Activated T-cell treated with anti-CD3 and anti-CD28 coated beads for 24 hours (primary cell): ENCODE data around the gene SAXO1.

Experiments
- DNase-seq: peaks from one replicate; pipeline ENCODE4 v3.0.0-alpha.2; 2020; ENCODE audit warnings: low read depth

Gene SAXO1

DNA sequence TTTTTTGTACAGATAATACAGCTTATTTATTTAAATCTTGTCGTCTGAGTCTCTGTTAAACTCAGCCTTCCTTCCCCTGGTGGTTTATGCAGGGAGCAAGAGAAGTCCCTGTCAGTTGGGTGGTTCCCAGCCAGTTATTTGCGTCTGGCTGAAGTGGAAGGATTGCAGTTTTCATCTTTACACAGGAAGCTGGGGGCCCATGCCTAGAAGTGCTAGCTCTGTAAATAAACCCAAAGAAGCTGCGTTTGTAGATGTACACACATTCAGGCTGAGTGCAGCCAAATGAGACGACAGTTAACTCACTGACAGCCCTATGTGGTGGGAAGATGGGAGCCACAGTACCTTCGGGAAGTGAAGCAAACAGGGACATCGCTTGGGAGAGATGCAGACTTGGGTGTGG, 122.1 kb downstream of the SAXO1 start:
- DNase-seq: no peak

DNA sequence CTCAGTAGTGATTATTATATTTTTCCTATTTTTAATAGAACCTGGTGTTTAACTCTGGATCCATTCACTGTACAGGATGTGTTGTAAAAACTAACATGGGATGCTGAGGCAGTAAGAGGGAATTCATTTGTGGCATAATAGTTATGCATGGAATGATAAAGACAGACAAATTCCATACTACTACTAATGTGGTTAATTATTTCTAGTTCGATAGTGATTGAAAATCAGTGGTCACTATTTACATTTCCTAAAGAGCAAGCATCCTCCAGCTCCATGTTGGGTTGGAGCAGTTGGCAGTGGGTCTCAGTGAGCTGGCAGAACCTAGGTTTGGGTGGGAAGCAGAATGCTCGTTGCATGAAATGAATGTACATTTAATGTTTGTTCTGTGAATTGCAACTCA, 122.6 kb downstream of the SAXO1 start:
- no peak for DNase-seq

DNA sequence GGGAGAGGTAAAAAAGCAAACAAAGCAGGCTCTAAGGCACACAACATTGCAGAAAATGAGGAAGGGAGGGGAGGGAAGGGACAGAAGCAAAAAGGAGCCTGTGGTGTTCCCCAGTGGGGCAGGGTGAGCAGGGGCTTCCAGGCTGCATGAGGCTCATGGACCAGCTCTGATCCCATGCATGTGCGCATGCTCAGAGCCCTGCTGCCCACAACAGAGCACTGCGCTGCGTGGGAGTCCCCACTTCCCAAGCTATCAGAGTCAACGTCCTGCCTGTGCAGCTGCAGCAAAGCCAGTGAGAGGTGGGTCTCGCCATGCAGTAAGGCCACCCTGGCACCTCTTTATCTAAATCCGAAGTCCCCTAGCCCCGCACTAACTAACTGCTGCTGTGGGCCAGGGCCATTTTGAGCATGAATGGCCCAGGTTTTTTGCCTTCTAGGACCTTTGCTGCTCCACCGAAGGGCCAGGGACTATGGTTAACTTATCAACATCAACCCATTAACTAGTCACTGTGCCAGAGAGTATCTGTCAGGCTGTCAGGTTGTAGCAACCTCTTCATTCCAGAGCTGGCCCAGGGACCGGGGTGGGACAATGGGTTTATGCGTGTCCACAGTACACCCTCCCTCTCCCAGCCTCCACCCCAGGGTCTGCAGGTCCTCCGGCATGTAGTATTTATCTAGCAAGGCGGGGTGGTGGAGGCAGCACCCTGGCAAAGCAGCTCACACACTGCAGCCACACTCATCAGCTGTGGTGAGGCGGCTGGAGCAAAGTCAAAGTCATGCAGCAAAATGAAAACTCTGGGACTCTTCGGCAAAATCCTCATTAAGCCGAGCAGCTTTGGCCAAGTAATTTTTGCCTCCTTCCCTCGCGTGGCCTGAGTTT, 123.6 kb downstream of the SAXO1 start:
- DNase-seq: no peak

DNA sequence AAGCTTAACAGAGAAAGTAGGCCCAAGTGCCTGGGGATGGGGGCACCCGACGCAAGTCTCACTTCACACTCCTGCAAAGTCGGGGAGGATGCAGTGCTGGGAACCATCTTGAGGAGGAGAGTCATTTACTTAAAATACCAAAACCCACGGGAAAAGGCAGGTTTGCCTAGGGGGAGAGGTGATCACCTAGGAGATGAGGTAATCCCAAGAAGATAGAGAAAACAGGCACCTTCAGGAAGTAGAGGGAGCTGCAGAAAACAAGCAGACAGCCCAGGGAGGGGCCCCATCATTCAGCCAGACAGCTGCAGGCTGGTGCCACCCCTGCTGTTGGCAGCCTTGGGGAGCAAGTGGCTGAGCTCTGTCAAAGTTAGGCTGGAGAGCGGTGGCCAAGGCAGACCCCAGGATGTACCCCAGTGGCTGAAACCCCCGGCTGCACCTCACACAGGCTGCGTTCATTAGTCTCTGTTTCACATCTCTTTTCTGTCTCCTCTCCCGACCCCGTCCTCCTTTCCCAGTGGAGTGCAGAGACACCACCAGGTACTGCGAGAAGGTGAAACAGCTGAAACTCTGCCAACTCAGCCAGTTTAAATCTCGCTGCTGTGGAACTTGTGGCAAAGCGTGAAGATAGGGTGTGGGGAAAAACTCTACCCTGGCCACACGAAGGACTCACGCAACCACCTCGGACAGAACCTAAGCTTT, 124.9 kb downstream of the SAXO1 start:
- no peak for DNase-seq

DNA sequence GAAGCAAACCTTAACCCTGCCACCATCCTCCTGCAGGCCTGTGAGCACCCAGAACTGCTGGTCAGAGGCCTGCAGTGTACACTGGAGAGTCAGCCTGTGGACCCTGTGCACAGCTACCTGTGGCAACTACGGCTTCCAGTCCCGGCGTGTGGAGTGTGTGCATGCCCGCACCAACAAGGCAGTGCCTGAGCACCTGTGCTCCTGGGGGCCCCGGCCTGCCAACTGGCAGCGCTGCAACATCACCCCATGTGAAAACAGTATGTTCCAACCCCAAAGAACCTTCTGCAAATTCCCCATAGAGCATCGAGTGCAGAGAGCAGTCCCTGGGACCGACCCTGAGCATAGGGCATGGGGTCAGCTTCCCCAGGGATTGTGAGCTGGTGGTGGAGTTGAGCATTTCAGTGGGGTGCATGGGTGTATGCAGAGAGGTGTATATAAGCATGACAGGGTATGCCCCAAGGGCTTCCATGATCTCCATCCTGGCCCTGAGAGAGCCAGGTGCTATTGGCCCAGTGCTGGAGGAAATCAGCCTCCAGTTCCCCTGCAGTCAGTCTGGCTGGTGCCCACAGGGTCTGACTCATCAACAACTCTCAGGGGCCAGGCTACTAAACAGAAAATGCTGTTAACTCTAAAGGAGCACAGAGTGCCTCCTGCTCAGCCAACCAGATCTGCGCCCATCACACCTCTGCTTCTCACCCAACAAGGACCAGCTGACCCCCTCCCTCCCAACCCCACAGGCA, 126.2 kb downstream of the SAXO1 start:
- DNase-seq: no peak

DNA sequence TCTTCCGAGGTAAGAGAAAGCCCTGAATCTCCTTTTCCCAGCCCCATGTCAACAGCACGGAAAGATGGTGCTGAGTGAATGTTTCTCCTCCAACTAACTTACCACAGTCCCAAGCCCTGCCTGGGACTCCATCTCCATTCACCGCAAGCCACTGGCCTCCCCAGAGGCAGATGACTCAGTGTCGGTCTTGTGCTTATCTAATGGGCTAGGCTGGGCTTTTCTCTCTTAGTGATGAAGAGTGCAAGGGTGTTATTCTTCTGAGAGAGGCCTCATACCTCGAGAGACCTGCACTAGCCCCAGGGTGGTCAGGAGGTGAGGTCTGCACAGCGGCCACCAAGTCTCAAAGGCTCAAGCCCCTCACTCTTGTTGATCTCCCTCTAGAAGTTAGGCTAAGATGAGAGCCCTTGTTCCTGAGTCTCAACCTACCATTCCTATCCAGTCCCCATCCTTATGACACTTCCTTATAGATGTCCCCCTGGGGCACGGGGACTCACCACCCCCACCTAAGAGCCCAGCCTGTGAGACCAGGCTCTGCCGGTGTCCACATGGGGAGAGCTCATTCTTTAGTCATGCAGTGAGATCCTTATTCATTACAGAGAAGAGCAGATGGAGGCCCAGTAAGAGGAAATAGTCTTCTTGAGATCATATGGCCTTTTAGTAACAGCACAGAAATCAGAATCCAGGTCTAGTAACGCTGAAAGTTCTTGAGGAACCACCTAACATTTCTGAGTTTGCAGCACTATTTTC, 127.0 kb downstream of the SAXO1 start:
- DNase-seq: no peak

DNA sequence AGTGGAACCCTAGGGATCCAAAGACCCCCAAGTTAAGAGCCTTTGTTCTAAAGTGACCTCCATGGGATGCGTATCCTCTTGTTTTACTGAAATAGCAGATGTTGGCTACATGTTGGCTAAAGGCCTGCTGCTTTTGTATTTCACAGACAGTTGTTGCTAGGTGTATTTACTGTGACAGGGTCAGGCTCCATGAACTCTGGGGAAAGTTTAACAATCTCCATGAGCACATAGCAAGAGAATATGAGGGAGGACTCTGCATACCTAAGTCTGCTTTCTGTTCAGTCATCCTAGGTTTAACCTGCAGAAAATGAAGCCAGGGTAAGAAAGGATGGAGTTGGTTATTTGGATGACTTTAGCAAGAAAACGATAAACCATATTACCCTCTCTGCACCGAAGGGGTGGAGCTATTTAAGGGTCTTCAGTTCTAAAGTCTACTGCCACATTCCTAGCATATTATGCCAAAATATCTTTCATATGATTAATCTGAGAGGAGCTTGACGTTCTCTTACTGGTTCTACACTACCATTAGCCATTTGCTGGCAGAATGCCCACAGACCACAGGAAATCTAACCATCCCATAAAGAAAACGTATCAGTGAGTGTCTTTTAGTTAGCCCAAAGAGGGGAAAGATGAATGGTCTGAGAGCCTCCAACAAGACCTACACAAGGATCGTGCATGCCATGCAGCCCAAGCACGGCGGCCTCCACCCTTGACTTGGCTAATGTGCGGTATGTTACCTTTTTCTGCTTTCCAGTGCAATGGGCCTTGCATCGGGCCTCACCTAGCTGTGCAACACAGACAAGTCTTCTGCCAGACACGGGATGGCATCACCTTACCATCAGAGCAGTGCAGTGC, 127.8 kb downstream of the SAXO1 start:
- DNase-seq: no peak

DNA sequence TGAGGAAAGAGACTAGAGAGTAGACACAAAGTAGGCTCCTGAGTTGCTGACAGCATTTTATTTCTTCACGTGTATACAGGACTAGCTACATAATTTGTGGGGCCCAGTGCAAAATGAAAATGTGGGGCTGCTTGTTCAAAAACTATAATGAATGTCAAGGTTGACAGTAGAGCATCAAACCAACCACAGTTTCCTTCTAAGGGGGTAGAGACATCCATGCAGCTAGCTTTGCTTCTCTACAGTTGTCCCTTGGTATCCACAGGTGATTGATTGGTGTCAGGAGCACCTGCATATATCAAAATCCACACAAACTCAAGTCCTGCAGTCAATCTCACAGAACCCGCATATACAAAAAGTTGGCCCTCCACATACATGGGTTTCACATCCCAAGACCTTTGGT, 129.6 kb downstream of the SAXO1 start:
- no peak for DNase-seq

DNA sequence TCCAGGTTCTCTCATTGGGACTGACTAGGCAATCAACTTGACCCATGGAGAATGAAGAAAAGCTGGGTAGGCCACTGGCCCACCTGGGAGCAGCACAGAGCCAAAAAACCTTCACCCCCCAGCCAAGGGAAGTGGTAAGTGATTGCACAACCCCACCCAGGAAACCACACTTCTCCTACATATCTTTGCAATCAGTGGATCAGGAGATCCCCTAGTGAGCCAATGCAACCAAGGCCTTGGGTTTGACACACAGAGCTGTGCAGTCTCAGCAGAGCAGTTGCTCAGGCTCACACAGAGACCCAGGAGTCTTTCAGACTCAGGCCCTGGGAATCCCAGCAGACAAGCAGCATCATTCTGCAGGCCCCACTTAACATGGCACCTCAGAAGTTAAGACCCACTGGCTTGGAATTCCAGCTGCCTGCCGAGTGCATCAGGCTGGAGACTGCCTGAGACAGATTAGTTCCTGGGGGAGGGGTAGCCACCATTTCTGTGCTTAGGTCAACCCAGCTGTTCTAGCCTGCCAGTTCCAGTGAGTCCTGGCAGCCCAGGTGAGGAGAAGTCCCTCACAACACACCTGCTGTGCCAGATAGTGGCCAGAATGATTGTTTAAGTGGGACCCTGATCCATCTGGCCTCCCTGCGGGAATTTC, 136.4 kb downstream of the SAXO1 start:
- DNase-seq: no peak

DNA sequence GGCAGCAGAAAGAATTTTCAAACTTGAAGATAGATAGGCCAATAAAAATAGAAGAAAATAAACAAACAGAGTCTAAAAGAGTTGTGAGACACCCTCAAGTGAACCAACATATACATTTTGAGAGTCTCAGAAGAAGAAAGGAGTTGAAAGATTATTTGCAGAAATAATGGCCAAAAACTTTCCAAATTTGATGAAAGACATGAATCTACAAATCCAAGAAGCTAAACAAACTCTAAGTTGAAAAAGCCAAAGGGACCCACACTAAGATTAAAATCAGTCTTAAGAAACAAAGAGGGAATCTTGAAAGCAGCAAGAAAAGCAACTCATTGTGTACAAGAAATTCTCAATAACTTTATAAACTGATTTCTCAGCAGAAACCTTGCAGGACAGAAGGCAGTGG, 137.0 kb downstream of the SAXO1 start:
- DNase-seq: no peak

DNA sequence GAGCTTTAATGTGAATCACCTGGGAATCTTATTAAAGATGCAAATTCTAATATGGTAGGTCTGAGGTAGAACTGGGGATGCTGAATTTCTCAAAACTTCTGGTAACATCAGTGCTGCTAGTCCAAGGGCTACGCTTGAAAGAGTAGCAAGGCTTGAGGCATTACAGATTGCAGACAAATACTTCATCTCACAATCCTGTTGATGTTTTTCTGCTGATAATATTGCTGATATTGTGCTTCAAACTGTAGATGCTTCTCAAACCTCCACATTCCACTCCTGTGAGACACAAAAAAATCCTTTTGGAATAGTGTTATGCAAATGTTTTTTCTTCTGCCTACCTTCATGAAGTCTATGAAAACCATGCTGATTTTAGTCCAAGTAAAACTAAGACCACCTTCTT, 139.5 kb downstream of the SAXO1 start:
- no peak for DNase-seq

DNA sequence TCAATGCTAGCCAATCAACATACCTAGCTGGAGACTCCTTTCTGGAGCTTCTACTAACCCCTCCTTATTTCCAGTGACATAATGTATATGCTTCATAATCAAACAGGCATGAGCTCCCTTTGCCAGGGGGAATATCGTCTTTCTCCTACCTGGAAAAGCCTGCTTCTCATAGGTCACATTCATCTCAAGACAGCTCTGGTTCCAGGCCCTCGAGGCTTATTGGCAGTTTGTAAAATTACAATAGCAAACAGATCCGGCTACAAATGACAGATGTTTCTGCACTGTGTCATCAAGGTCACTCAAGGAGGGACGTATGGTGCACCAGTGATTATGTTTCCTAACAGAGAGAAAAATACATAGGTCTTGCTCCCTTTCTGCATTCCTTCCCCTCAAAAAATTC, 140.0 kb downstream of the SAXO1 start:
- no peak for DNase-seq

DNA sequence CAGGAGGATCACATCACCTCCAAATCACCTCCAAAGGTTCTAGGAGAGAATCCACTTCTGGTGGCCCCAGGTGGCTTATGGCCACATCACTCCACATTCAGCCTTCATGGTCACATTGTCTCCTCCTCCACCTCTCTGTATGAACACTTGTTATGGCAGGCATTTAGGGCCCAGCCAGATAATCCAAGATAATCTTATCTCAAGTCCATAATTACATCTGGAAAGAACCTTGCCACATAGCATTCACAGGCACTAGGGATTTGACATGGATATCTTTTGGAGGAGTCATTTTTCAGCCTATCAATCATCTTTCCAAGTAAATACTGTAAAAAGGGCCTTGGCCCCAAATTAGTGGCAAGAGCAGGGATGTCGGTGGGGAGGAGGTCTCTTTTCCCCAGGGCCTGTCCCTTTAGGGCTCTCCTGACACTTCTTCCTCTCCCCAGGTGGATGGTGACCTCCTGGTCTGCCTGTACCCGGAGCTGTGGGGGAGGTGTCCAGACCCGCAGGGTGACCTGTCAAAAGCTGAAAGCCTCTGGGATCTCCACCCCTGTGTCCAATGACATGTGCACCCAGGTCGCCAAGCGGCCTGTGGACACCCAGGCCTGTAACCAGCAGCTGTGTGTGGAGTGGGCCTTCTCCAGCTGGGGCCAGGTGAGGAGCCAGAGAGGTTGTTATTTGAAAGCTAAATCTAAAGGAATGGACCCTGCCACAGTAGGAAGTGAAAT, 140.9 kb downstream of the SAXO1 start:
- no peak for DNase-seq

DNA sequence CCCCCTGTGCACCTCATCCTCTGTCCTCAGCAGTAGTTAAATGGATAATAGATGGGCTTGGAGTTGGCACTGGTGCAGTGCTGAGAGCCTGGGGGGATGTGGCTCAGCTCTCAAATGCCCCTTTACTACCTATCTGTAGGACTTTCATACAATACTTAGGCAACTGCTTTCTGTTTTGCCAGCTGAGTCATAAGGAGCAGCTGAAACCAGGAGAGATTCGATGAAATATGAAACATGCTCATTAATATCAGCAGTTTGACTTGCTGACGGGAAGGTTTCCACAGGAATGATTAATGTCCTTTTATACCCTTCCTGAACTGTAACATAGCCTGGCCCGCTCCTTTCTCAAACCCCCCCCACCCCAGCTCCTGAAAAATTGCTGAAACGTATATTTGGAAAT, 142.6 kb downstream of the SAXO1 start:
- DNase-seq: no peak

DNA sequence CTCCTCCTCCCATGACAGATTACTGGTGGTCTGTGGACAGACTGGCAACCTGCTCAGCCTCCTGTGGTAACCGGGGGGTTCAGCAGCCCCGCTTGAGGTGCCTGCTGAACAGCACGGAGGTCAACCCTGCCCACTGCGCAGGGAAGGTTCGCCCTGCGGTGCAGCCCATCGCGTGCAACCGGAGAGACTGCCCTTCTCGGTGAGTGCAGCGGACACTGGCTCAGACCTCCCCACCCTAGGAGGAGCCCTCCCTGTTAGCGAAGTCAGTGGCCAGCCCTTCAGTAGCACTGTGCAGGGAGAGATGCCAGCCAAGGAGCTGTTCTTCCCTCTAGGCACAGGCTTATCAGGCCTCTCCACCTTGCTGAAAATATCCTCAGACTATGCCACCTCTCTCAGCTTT, 143.5 kb downstream of the SAXO1 start:
- DNase-seq: no peak

DNA sequence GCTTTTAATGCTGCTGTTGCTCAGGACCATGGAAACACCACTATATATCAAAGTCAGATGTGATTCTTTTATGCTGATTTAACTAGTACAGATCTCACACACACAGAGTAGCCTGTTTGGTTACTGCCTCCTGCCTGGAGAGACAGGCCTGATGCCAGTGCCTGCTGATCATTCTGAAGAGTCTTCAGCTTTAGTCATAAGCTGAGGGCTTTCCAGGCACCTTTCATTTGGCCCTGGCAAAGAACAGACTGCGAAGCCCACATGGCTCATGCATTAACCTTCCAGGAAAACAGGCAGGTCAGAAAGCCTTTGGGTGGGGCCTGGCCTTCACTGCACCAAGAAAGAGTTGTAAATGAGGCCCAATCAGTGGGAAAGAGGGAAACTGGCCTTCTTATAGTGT, 144.7 kb downstream of the SAXO1 start:
- DNase-seq: no peak

DNA sequence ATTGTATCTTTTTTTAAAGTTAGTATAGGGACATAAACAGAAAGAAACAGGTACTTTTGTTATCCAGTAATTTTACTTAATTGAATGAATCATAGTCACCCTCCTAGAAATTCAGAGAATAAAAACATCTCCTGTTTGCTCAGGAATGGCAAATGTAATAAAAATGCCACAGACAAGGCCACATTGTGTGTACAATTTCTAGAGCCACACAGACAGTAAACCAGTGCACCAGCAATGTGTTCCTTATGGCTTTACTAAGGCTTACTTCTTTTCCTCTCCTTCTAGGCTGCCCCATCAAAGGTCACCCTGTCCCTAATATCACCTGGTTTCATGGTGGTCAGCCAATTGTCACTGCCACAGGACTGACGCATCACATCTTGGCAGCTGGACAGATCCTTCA, 145.5 kb downstream of the SAXO1 start:
- DNase-seq: no peak

DNA sequence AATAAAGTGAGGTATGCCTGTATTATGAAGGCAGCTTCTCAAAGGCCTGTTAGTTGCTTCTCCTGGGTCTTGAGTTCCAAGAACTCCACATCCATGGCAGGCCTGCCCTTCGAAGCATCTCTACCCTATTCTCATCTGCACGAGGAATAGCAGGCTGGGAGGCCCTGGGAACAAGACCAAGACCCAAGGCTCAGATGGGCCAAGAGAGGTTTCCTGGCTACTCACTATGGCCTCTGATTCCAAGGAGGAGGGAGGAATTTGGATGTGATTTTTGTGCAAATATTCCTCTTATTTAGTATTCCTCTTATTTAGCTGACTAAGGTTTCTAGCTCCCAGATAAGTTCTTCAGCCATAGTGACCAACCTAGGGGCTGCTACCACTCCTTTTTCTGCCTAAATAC, 151.3 kb downstream of the SAXO1 start:
- no peak for DNase-seq

DNA sequence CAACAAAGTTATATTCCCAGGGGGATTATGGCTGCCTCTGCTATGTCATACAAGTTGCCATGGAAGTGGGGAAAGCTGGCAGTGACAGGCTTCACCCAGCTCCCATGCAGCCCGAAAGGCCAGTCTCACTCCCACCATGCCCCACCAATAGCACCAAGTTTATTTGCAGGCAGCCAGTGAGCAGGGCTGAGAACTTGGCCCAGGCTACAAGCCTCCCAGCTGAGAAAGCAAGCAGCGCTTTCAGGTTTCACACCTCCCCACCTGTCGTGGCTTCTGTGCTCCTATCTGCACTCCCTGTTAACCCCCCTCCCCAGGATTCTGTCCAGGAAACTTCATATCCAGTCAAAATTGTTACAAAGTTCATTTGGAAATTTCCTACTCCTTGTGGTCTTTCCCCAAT, 155.0 kb downstream of the SAXO1 start:
- no peak for DNase-seq
